HL-60/S4 treated with retinoic acid at 250 ng/mL for 4 days and 3 days (cell line): ENCODE measurements around the gene TBC1D12.
"Not testable (repeated sequence)": the region's sequence is repeated elsewhere in the genome, so short reads cannot be mapped to it uniquely, and the experiment has no call there.

ENCODE experiments used
- in situ Hi-C: fragments of 300-500 bp; cut with MboI; formaldehyde crosslinking; loops from 2 replicates; pipeline ENCODE4 v1.7.0; 2022; ENCODE audit warnings: low sequenced_read_pairs

The TBC1D12 gene

DNA sequence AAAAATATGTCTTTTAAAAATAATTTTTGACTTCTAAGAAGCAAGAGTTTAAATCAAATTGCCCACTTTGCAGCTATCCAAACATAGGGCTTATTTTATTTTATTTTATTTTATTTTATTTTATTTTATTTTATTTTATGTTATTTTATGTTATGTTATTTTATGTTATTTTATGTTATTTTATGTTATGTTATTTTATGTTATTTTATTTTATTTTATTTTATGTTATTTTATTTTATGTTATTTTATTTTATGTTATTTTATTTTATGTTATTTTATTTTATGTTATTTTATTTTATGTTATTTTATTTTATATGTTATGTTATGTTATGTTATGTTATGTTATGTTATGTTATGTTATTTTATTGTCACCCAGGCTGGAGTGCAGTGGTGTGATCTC is 129.2 kb downstream of the TBC1D12 start:
- in situ Hi-C loops = not testable (repeated sequence)

DNA sequence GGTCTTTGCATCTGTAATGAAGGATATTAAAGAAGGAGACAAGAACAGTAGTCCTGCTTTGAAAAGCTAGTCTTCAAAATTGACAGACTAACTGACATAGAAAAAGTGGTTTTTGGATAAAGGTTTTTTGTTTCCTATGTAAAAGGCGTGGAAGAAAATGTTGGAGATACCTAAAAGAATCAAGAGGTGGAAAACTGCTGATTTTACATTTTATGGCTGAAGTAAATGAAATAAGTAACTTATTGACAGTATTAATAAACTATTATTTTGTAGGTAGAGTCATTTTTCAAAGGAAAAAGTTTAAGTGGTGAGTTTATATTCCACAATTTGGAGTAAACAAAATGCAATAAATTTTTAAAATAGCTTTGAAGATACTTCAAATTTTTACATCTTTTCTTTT is 130.7 kb downstream of the TBC1D12 start:
- in situ Hi-C loops = no loop called here

DNA sequence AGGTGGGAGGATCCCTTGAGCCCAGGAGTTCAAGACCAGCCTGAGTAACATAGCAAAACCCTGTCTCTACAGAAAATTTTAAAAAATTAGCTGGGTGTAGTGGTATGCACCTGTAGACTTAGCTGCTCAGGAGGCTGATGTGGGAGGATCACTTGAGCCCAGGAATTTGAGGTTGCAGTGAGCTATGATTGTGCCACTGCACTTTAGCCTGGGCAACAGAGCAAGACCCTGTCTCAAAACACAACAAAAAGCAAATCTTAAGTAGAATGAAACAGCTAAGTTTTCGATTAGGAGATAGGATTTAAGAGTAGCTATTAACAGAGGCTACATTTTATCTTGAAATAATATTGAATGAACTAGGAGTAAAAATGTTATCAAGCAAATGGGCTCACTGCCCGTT is 139.9 kb downstream of the TBC1D12 start:
- in situ Hi-C loops = not testable (repeated sequence)

DNA sequence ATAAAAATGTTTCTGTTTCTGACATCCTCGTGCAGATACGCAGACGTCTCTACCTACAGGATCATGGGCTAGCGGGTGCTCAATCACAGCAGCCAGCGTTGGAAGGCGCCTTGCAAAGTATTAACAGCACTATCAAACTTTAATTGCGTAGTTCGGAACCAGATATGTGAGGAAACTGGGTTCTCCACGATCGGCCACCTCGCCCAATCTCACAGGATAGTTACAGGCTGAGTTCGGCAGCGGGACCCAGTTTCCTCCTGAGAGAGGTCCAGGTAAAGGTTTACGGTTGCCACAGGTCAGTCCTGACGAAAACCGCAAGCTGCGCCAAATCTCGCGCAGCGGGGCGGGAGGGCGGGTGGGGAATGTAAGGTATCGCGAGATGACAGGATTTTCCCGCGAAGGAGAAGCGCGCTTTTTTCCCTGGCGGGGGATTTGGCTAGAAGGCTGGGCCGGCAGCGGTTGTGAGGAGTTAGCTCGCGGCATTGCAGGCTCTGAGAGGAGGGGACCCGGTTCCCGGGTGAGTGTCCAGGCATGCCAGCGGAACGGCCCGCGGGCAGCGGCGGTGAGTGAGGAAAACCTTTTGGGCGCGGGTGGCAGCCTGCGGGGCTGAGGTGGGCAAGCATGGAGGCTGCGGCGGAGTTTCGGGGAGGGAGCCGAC is 143.2 kb downstream of the TBC1D12 start, which contains the start of gene HELLS:
Gene HELLS, plus strand, starts transcription at position 398 of the 658 bp plus-strand sequence. Its CDS starts 134 bp downstream, at position 532.
- in situ Hi-C loops = no loop called here

DNA sequence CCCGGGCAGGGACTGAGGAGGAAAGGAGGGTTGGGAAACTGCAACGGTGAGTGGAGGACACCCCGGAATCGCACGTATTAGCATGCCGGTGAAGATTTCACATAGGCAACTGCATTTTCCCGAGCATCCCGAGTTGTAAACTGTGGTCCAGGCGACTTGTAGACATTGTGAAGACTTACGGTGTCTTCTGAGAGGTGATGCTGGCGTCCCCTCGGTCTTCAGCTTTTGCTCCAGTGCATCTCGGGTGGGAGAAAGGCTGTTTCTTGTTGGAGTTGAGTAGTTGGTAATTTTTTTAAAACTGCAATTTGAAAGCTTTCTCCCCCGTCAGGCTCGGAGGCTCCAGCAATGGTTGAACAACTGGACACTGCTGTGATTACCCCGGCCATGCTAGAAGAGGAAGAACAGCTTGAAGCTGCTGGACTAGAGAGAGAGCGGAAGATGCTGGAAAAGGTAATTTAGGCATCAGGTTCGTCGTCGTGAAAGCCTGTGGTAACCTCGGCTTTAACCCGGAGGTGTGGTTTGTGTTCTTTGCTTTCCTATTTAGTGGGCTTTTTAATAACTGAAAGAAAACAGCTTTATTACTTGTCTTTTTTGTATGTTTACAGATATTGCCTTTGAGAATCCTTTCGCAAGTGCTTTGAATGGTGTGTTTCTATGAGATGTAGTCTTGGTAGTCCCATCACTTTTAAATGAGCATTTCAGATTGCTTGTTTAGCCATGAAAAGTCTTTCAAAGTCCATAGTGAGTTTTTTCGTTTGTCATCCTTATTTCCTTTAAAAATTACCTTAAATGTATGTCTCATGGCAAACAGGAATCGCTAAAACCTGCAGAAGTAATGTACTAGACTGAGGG is 143.9 kb downstream of the TBC1D12 start:
- in situ Hi-C loops = no loop called here

DNA sequence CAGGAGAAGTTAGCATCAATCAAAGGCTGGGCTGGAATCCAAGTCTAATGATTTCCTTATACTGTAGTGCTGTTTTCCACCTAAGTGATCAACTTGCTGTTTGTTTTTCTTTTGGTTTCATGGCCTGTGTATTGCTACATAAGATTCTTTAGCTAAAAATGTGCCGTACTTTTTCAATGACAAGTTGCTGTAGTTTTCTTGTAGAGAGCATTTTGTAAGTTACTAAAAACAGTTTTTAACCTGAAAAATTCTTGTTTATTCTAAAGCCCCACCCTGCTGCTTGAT is 144.5 kb downstream of the TBC1D12 start:
- in situ Hi-C loops = no loop called here

DNA sequence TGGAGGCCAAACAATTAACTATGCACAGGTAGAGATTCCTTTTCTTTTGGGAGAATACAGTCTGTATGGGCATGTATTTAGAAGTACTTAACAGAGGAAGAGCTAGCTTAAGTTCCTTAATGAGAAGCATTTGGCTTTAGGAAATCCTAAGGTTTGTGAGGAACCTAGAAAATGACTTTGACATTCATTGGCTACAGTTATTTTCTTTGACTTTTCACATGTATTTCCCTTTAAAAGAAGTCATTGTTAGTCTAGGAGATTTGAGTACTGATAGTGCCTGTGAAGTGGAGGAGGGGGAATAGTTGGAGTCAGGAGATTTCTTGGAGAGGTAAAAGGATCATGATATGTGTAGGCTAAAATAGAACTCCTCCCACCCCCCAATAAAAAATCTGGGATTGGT is 146.9 kb downstream of the TBC1D12 start:
- in situ Hi-C loops = no loop called here

DNA sequence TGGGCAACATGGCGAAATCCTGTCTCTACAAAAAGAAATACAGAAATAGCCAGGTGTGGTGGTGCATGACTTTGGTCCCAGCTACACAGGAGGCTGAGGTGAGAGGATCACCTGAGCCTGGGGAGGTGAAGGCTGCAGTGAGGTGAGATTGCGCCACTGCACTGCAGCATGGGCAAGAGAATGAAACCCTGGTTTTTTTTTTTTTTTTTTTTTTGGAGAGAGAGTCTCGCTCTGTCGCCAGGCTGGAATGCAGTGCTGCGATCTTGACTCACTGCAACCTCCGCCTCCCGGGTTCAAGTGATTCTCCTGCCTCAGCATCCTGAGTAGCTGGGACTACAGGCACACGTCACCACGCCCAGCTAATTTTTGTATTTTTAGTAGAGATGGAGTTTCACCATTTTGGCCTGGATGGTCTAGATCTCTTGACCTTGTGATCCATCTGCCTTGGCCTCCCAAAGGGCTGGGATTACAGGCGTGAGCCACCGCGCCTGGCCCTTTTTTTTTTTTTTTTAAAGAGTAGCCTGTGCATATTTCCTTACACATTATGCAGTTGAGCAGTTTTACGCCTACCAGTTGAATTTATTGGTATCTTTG is 165.5 kb downstream of the TBC1D12 start:
- in situ Hi-C loops = not testable (repeated sequence)

DNA sequence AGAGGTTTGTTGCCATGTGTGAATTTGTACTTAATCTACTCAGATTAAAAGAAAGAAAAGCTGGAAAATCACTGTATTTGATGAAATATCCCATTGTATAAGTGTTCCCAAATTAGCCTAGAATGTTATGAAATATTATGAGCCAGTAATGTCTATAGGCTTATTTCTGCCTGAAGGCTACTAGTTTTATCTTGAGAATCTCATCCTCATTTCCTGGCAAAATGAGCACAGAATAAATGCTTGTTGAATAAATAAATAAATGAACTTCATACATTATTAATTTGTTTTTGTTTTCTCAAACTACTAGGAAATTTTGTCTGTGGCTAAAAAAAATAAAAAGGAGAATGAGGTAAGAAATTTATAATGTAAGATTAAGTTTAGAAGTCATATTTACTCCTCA is 168.7 kb downstream of the TBC1D12 start:
- in situ Hi-C loops = no loop called here

DNA sequence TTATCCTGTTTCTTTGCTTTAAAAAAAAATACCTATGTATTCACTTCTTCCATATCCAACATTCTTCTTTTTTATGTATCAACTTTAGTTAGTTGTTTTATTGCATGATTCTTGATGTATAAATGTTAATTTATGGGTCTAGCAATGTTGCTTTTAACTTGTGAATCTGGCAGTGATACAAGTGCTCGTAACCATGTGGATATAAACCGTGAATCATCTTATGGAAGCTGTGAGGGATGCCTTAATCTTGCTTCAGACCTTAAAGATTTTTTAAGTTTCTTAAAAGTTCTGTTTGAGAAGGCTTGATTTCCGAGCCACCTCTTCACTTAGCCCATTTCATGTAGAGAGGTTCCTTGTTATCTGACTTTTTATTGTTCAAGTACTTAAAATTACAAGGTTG is 169.2 kb downstream of the TBC1D12 start:
- in situ Hi-C loops = no loop called here

DNA sequence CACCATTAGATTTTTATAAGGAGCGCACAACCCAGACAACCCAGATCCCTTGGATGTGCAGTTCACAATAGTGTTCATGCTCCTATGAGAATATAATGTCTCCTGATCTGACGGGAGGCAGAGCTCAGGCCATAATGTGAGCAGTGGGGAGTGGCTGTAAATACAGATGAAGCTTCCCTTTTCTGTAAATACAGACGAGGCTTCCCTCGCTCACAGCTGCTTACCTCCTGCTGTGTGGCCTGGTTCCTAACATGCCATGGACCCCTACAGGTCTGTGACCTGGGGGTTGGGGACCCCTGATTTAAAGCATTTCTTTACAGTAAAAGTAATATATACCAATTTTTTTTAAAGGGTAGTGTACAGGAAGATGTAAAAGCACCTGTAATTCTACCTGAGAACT is 176.4 kb downstream of the TBC1D12 start:
- in situ Hi-C loops = no loop called here

DNA sequence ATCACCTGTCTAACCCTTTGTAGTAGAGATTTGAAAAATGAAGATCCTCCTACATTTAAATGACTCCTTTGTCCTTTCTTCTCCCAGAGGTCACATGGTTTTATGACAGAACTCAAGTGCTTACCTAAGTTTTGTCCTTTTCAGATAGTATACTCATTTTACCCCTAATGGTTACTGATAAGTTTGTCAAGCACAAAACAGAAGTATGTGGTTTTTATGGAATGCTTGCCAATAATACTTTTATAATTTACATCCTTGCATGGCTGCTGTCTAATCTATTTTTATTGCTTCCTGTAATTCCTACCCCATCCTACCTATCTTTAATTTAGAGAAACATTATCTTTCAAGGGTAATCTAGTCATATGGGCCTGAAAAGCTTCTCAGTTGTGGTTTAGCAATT is 180.8 kb downstream of the TBC1D12 start:
- in situ Hi-C loops = no loop called here
